ENCODE data around the gene ARHGEF4. TPM values are rescaled to one million over a fixed set of nuclear protein-coding genes. Genes with fewer than 3 reads are reported as not detected.
A peak's percentile ranks its signal among the peaks of the same experiment; 100 is the strongest.

Gene ARHGEF4
- polyA plus RNA-seq, 4 donors, result 6.2 to 15.7 (median 7.8) TPM

DNA sequence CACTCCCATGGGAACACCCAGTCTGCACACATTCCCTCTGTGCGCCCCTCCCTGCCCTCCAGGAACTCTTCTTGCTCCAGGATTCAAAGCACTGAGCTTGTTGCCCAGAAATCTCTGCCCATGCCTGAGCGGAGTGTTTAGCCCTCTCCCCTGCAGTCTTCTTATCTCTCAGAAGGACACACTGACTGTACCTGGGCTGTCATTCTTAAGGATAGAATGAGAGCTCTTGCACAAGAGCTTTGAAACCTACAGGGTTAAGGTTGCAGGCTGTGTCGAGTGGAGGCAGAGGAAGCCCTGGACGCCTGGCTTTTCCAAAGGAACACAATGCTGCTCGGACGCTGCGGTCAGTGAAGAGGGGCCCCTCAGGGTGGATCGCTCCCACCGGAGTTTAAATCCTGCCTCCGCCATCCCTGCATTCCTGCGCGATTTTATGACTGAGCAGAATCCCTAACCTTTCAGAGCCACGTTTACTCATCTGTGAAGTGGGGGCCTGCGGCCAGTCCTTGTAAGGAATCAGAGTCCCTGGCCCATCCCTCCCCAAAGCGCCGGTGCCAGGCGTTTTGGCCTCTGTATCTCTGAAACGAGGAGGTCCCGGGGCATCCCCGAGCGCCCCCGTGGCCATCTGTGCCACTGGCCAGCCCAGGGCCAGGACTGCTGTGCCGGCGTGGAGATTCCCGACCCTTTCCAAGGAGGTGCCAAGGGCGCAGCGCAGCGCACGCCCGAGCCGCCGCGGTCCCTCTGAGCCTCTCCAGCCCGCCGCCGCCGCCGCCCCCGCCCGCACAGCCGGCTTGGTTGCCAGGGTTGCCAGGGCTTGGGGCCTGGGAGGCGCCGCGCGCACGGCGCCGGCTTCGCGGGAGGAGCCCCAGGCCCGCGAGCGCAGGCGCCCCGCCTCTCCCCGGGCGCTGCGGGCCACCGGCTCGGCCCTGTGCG lies 197.7 kb downstream of the ARHGEF4 start:
- DNase-seq (ENCODE audit: low read depth in 4 of 4, low spot score in 3 of 4), result peak in 1 of 4 donors; percentile 22

DNA sequence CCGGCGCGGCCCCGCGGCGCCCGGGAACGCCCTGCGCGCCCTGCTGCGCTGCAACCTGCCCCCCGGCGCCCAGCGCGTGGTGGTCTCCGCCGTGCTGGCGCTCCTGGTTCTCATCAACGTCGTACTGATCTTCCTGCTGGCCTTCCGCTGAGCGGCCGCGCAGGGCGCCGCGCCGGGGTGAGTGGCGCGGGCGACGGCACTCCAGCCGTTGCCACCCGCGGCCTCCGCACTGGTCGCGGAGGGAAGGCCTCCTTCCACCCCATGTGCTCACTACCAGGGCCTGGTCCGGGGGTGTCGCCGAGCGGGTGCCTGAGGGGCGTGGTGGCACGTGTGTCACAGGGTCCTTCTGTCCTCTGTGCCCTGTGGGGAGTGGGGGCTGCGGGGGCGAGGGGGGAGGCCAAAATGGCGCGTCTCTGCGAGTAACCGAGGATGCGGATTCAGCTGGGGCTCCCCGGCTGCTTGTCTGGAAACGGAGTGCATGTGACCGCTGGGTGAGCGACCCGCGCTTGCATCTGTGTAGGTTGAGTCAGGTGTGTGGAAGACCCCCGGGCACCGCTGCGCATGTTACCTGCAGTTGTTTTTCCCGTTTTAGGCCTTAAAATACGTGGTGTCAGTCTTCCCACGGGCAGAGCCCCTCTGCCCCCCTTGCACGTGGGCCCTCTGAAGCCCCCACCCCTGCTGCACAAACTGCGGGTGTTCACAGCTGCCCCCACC lies 198.6 kb downstream of the ARHGEF4 start:
- DNase-seq (ENCODE audit: low read depth in 4 of 4, low spot score in 3 of 4), result no peak

DNA sequence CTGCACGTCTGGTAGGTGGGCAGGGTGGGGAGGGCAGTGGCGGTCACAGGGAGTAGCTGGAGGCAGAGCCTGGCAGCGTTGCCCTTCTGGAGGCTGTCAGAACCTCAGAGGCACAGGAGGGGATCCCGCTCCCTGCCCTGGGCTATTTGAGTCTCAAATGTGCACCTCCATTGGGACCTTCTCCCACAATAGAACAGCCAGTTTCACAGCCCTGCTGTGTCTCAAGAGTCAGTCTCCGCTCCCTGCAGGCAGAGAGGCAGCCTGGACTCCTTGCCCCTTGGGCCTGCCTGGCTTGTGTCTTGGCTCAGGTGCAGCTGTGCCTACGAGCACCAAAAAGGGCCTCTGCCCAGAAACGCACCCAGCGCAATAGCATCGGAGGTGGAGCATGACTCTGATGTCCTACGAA lies 199.1 kb downstream of the ARHGEF4 start:
- no peak for DNase-seq (ENCODE audit: low read depth in 4 of 4, low spot score in 3 of 4)

GRCh38 chr2:131036269-131036668 lies 199.6 kb downstream of the ARHGEF4 start:
- no peak for DNase-seq (ENCODE audit: low read depth in 4 of 4, low spot score in 3 of 4)

DNA sequence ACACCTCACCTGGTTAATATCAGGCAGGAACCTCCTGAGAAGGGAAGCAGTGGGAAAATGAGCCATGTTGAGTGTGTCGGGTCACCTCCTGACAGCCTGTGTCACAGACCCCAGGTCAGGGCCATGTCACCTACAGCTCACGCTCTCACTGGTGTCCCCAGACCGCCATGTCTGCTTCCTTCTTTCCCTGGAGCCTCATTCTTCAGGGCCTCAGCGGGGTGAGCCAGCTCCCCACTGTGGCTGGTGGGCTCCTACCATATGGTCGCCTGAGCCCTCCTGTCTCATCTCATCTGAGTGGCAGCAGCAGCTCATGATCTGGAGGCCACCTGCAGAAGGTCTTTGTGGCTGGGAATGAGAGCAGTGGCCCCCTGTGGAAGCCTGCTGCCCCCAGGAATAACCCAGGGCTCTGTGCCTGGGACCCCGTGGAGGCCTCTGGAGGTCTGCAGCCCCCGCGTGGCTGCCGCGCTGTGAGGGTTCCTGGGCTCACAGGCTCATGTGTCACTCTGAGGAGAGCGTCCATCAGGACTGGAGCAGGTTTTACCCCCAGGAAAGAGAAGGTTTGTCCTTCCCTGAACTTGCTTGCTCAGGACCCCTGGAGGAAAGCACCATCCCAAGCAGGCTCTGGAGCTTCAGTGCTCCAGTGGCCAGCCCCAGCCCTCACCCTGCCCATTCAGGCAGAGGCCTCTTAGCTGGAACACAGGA lies 200.1 kb downstream of the ARHGEF4 start:
- DNase-seq (ENCODE audit: low read depth in 4 of 4, low spot score in 3 of 4), result no peak

- DNase-seq (ENCODE audit: low read depth in 4 of 4, low spot score in 3 of 4), result no peak
These were observed 200.9 kb downstream of the ARHGEF4 start for GRCh38 chr2:131037398-131038257.

DNA sequence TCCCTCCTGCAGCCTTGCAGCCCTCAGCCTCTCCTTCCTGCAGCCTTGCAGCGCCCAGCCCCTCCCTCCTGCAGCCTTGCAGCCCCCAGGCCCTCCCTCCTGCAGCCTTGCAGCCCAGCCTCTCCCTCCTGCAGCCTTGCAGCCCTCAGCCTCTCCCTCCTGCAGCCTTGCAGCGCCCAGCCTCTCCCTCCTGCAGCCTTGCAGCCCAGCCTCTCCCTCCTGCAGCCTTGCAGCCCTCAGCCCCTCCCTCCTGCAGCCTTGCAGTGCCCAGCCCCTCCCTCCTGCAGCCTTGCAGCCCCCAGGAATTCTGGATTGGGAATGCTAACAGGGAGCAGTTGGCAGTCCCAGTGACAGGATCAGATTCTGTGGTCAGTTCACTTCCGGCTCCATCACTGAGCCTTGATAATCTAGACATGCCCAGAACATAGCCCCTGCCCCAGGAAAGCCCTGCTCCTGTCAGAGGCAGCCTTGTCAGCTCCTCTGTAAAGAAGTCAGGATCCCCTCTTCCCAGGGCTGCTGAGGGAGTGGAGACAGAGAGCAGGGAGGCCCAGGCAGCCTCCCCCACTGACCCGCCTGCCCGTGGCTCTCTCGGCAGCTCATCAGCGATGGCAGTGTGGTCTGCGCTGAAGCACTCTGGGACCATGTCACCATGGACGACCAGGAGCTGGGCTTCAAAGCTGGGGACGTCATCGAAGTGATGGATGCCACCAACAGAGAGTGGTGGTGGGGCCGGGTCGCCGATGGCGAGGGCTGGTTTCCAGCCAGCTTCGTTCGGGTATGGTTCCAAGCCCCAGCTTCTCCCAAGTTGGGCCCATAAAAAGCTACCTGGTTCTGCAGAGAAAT lies 201.8 kb downstream of the ARHGEF4 start:
- DNase-seq (ENCODE audit: low read depth in 4 of 4, low spot score in 3 of 4), result no peak

DNA sequence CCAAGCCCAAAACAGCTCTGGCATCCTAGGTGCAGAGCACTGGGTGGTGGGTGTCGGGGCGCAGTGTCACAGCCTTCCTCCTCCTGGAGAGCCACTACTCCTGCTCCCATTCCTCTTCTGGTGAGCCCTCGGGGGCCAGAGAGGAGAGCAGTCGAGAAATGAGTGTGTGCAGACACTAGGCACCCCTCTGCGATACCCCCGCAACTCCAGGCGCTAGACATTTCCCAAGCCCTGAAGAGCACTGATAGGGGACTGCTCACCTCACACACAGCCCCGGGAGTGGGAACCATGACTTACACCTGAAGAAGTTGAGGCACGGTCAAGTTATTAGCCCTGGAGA lies 202.4 kb downstream of the ARHGEF4 start:
- no peak for DNase-seq (ENCODE audit: low read depth in 4 of 4, low spot score in 3 of 4)

GRCh38 chr2:131039535-131039907 lies 202.8 kb downstream of the ARHGEF4 start:
- no peak for DNase-seq (ENCODE audit: low read depth in 4 of 4, low spot score in 3 of 4)

DNA sequence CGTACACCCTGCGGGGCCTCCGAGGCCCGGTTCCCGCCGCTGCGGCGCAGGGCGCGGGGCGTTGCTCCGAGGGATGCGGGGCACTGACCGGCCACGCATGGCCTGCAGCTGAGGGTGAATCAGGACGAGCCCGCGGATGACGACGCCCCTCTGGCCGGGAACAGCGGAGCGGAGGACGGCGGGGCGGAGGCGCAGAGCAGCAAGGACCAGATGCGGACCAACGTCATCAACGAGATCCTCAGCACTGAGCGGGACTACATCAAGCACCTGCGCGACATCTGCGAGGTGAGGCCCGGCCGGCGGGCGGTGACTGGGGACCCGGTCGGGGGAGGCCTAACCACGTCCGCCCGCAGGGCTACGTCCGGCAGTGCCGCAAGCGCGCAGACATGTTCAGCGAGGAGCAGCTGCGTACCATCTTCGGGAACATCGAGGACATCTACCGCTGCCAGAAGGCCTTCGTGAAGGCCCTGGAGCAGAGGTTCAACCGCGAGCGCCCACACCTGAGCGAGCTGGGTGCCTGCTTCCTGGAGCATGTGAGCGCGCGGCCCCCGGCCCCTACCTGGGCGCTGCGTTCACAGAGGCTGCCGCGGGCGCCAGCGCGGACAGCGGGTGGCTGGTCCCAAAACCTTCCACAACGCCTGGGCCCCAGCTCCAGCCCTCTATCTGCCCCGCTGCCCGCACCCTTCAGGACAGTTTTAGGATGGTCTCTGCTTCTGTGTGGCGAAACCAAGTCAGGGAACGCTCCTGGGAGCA lies 203.4 kb downstream of the ARHGEF4 start:
- no peak for DNase-seq (ENCODE audit: low read depth in 4 of 4, low spot score in 3 of 4)

GRCh38 chr2:131040661-131041401 lies 204.1 kb downstream of the ARHGEF4 start:
- DNase-seq (ENCODE audit: low read depth in 4 of 4, low spot score in 3 of 4), result no peak

DNA sequence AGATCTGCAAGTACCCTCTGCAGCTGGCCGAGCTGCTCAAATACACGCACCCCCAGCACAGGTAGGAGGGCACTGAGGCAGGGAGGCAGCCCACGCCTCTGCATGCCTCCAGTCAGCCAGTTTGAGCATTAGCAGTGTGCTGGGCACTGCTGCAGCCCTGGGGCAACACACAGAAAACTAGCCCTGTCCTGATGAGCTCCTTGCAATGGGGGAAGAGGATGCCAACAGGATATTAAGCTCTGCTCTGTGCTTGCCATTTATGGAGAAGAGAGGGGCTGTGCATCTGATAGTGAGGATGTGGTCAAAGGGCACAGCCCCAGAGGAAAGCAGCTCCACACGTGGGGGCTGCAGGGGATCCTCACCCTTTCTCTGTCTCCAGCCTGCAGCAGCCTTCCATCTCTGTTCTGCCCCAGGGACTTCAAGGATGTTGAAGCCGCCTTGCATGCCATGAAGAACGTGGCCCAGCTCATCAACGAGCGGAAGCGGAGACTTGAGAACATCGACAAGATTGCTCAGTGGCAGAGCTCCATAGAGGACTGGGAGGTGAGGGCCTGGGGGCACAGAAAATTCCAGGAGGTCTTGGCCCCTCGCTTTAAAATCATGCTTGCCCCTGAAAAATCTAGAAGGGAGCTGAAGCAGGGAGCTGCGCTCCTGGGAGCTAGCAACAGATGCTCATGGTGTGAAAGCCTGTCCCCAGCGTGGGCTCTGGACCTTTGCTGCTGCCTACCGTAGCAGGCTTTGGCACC lies 204.9 kb downstream of the ARHGEF4 start:
- DNase-seq (ENCODE audit: low read depth in 4 of 4, low spot score in 3 of 4), result no peak

- no peak for DNase-seq (ENCODE audit: low read depth in 4 of 4, low spot score in 3 of 4)
These were observed 205.5 kb downstream of the ARHGEF4 start for GRCh38 chr2:131042148-131042775.

DNA sequence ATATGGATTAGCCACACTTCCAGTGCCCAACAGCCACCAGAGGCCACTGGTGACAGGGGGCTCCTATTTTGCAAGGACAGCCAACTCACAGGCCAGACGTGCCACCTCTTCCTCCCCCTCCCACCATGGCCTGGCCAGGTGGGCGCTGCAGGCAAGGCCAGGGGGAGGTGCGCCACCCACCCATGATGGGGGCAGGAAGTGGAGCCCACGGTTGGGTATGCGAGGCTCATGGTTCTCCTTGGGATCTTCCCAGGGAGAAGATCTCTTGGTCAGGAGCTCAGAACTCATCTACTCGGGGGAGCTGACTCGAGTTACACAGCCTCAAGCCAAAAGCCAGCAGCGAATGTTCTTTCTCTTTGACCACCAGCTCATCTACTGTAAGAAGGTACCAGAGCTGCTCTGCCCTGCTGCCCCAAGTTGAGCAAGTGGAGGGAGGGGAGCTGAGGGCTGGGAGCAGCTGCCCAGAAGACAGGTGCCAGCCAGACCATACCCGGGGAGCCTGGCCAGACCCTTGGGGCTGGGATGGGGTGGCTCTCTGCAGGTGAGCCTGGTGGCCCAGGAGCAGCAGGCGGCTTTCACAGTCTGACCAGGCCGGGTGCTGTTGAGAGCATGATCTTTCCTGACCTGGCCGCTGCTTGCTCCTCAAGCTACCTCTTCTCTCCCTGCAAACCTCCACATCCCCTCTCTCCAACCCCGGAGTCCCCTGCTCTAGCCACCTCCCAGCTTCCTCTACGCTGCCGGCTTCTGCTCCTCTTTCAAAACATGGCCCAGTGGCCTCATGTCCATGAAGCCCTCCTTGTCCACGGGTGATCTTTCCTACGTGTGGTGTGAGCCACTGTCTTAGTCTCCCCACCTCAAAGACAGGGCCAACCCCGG lies 206.7 kb downstream of the ARHGEF4 start:
- no peak for DNase-seq (ENCODE audit: low read depth in 4 of 4, low spot score in 3 of 4)

GRCh38 chr2:131044075-131044756 lies 207.5 kb downstream of the ARHGEF4 start:
- DNase-seq (ENCODE audit: low read depth in 4 of 4, low spot score in 3 of 4), result no peak
